GM12892 (cell line): ENCODE results near the gene BLOC1S2.
"Not testable (repeated sequence)": the region's sequence is repeated elsewhere in the genome, so short reads cannot be mapped to it uniquely, and the experiment has no call there.

Source experiments
- DNase-seq: peaks from one replicate; pipeline ENCODE4 v3.0.0; 2011; ENCODE audit not compliant: insufficient read length
- FAIRE-seq: peaks from 2 replicates; lab custom pipeline; 2011; peaks lifted over from hg19 to GRCh38; lab: Jason Lieb, UNC
- POLR2A ChIP-seq: IDR thresholded peaks from 2 replicates; pipeline ENCODE4 v1.6.1; 2011; ENCODE audit warnings: low read depth, low read length, control low read depth
- POLR2AphosphoS5 ChIP-seq: IDR thresholded peaks from 2 replicates; pipeline ENCODE4 v1.6.1; 2011; ENCODE audit warnings: low read depth, low read length, control low read depth
- TAF1 ChIP-seq: IDR thresholded peaks from 2 replicates; pipeline ENCODE4 v1.6.1; 2011; ENCODE audit warnings: low read depth, mild to moderate bottlenecking, control low read depth, low read length, borderline replicate concordance

The BLOC1S2 gene

GRCh38 chr10:100315615-100316014, 29.1 kb upstream of the BLOC1S2 start:
- TF ChIP-seq POLR2A = no peak
- TF ChIP-seq TAF1 = no peak
- TF ChIP-seq POLR2AphosphoS5 = no peak
- no peak for FAIRE-seq
- DNase-seq = no peak

DNA sequence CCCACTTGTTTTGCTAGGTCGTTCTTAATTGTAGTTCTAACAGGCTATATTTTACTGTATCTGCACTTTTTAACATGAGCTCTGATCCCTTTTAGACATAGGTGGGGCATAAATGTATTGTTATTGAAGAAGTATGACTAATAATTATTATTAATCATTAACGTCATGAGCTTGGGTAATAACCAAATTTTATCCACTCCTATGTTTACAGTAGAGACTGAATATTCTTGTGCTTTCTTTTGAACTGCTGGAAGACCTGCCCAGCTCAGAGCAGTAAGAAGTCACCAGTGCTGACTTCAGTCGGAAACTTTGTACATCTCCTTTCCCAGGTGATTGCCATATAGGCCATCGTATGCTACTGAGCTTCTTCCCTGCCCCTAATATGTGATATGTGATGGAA, 24.8 kb upstream of the BLOC1S2 start:
- DNase-seq (no peak), FAIRE-seq (no peak)
- TF ChIP-seq POLR2A = no peak
- no peak for TF ChIP-seq POLR2AphosphoS5
- TF ChIP-seq TAF1 = no peak

- FAIRE-seq = no peak
- TF ChIP-seq TAF1 (no peak), POLR2A (no peak), POLR2AphosphoS5 (no peak)
- DNase-seq = no peak
Observed at GRCh38 chr10:100307684-100308083, 21.2 kb upstream of the BLOC1S2 start.

- no peak for DNase-seq
- TF ChIP-seq POLR2AphosphoS5 = no peak
- TF ChIP-seq POLR2A = no peak
- TF ChIP-seq TAF1 = no peak
- no peak for FAIRE-seq
Observed at GRCh38 chr10:100306861-100307260, 20.4 kb upstream of the BLOC1S2 start.

GRCh38 chr10:100304414-100304813, 17.9 kb upstream of the BLOC1S2 start:
- peak; percentile 14 for FAIRE-seq
- DNase-seq = no peak
- TF ChIP-seq TAF1 (no peak), POLR2A (no peak), POLR2AphosphoS5 (no peak)

- DNase-seq = no peak
- peak; percentile 86 for FAIRE-seq
- TF ChIP-seq POLR2A = no peak
- TF ChIP-seq POLR2AphosphoS5 = no peak
Observed at GRCh38 chr10:100303724-100304319, 17.3 kb upstream of the BLOC1S2 start.

- not testable (repeated sequence) for DNase-seq, FAIRE-seq
Observed at GRCh38 chr10:100301123-100301522, 14.6 kb upstream of the BLOC1S2 start.

DNA sequence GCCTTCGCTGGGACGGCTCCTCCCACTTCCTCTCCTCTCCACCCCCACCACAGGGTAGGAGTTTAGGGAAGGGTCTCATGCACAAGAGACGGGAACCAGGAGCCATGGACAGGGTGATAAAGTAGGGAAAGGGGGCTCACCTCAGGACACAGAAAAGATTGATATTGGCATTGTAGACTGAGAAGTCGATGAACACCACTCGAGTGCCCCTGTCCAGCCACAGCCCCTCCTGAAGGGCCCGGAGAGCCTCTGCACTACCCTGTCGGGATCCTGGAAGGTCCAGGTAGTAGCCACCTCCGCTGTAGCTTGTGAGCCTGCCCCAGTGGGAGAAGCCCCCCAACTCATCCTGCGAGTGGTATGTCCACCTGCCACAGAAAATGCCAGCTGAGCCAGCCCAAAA, 10.8 kb upstream of the BLOC1S2 start:
- TF ChIP-seq POLR2AphosphoS5 (no peak), POLR2A (no peak), TAF1 (no peak)
- no peak for FAIRE-seq
- no peak for DNase-seq

DNA sequence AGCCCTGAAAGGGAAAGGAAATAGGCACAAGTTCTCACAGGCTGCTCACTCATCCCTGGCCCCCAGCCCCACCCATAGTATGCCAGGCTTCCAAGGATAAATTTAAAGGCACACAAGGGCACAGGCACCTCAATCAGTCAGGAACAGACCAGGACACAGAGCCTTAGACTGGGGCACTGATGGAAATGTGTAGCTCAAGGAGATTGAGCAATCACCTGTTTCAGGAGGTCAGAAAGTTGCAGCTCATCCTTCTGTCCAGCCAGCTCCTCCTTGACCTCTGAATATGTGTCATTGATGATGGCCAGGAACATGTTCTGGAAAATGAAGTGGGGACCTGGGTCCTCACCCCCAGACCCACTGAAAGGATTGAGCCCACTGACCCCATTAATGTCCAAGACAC, 6.6 kb upstream of the BLOC1S2 start:
- DNase-seq (no peak), FAIRE-seq (no peak)
- TF ChIP-seq POLR2AphosphoS5 (no peak), TAF1 (no peak), POLR2A (no peak)

DNA sequence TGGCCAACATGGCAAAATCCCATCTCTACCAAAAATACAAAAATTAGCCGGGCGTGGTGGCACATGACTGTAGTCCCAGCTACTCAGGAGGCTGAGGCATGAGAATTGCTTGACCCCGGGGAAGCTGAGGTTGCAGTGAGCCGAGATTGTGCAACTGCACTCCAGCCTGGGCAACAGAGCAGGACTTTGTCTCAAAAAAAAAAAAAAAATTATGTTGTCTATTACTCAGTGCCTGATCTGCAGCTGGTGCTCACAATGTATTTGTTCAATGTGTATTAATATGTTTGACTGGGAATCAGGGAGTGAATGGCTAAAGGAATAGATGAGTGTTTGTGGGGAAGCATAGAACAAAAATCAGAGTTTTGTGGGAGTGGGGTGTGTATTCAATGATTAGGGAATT, 5.8 kb upstream of the BLOC1S2 start:
- DNase-seq, FAIRE-seq: not testable (repeated sequence)

GRCh38 chr10:100291356-100291755, 4.9 kb upstream of the BLOC1S2 start:
- FAIRE-seq = no peak
- DNase-seq = no peak
- no peak for TF ChIP-seq POLR2A
- no peak for TF ChIP-seq TAF1
- TF ChIP-seq POLR2AphosphoS5 = no peak

- DNase-seq (no peak), FAIRE-seq (no peak)
- TF ChIP-seq POLR2A (no peak), POLR2AphosphoS5 (no peak), TAF1 (no peak)
Observed at GRCh38 chr10:100289641-100290040, 3.2 kb upstream of the BLOC1S2 start.

GRCh38 chr10:100288196-100288595, 1.7 kb upstream of the BLOC1S2 start:
- no peak for DNase-seq
- no peak for FAIRE-seq
- no peak for TF ChIP-seq POLR2A
- TF ChIP-seq POLR2AphosphoS5 = no peak
